Adrenal gland (tissue), 5 donors: ENCODE results near the gene EHBP1.

ENCODE experiments used
- POLR2A ChIP-seq, 2 donors: fragments of 450-650 bp; IDR thresholded peaks; one replicate each; pipeline ENCODE4 v1.6.1; 2017; ENCODE audit warnings: antibody characterized with exemption in 2 of 2, mild to moderate bottlenecking in 2 of 2, moderate library complexity in 1 of 2
- TF ChIP-seq, protein P1 (sequence below), 6 experiments: fragments of 450-650 bp in 4 of 6; fragments of 200-600 bp in 2 of 6; sonication (generic) in 1 of 6; IDR thresholded peaks; 1 replicate in 5 of 6; 2 replicates in 1 of 6; pipeline versions ENCODE4 v1.5.1 to v1.8.0; 2016 to 2021; ENCODE audit warnings: antibody characterized with exemption in 6 of 6, mild to moderate bottlenecking in 2 of 6, moderate library complexity in 1 of 6
- donor health status: DM: no; HTN: no; CAD: no.

DNA sequence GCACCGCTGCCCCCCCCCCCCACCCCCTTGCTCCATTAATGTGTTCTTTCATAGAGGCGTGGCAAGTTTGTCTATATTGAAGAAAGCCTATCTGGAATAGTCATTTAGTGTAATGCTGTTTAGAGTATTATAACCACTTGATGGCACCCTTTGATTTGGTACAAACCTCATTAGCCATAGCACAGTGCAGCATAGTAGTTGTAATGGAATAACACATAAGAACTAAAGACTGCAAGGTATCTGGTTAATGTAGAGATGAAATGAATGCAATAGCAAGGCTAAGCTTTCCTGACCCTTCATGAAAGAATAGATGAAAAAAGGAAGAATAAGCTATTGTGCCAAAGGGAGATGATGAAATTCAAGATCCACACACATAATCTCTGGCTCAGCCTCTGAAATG lies 81.9 kb downstream of the EHBP1 start:
- TF ChIP-seq, protein P1, sequence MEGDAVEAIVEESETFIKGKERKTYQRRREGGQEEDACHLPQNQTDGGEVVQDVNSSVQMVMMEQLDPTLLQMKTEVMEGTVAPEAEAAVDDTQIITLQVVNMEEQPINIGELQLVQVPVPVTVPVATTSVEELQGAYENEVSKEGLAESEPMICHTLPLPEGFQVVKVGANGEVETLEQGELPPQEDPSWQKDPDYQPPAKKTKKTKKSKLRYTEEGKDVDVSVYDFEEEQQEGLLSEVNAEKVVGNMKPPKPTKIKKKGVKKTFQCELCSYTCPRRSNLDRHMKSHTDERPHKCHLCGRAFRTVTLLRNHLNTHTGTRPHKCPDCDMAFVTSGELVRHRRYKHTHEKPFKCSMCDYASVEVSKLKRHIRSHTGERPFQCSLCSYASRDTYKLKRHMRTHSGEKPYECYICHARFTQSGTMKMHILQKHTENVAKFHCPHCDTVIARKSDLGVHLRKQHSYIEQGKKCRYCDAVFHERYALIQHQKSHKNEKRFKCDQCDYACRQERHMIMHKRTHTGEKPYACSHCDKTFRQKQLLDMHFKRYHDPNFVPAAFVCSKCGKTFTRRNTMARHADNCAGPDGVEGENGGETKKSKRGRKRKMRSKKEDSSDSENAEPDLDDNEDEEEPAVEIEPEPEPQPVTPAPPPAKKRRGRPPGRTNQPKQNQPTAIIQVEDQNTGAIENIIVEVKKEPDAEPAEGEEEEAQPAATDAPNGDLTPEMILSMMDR (IDR thresholded peaks at IDR 0.05), result peak; percentile 10 to 42 (median 29)
- TF ChIP-seq POLR2A (IDR thresholded peaks at IDR 0.05), result no peak
